Embryonic facial prominence (tissue), 1 donor: Measurements from ENCODE around the gene EPHA5.

Experiments
- DNase-seq: peaks from one replicate; pipeline ENCODE4 v3.0.0-alpha.2; 2016; ENCODE audit errors: extremely low spot score

EPHA5 gene

GRCh38 chr4:65670331-65671031 lies at the start of gene EPHA5:
Gene EPHA5 (minus strand): TSS chr4:65670489. CDS start chr4:65669742, 747 bp downstream.
- DNase-seq, result peak; percentile 81

- no peak for DNase-seq
Measured at GRCh38 chr4:65719635-65720034, 49.3 kb upstream of the EPHA5 start.

GRCh38 chr4:65698631-65699030 lies 28.3 kb upstream of the EPHA5 start:
- DNase-seq, result no peak

- no peak for DNase-seq
Measured at GRCh38 chr4:65696436-65696835, 26.1 kb upstream of the EPHA5 start.

- no peak for DNase-seq
Measured at GRCh38 chr4:65671372-65671771, 1.1 kb upstream of the EPHA5 start.

GRCh38 chr4:65670020-65670330 lies 314 bp downstream of the EPHA5 start:
- DNase-seq, result no peak

GRCh38 chr4:65669111-65670019 lies 924 bp downstream of the EPHA5 start:
- no peak for DNase-seq

- DNase-seq, result no peak
Measured at GRCh38 chr4:65668201-65669089, 1.8 kb downstream of the EPHA5 start.

- no peak for DNase-seq
Measured at GRCh38 chr4:65667506-65668041, 2.7 kb downstream of the EPHA5 start.

- DNase-seq, result no peak
Measured at GRCh38 chr4:65665771-65666523, 4.3 kb downstream of the EPHA5 start.

GRCh38 chr4:65661471-65661870 lies 8.8 kb downstream of the EPHA5 start:
- DNase-seq, result no peak

GRCh38 chr4:65658117-65658516 lies 12.2 kb downstream of the EPHA5 start:
- no peak for DNase-seq

GRCh38 chr4:65656008-65656407 lies 14.3 kb downstream of the EPHA5 start:
- no peak for DNase-seq

GRCh38 chr4:65654976-65655375 lies 15.3 kb downstream of the EPHA5 start:
- DNase-seq, result no peak

- no peak for DNase-seq
Measured at GRCh38 chr4:65653740-65654361, 16.4 kb downstream of the EPHA5 start.

- no peak for DNase-seq
Measured at GRCh38 chr4:65651751-65652150, 18.5 kb downstream of the EPHA5 start.

GRCh38 chr4:65651031-65651430 lies 19.3 kb downstream of the EPHA5 start:
- no peak for DNase-seq

- no peak for DNase-seq
Measured at GRCh38 chr4:65646136-65646535, 24.2 kb downstream of the EPHA5 start.

GRCh38 chr4:65645185-65645584 lies 25.1 kb downstream of the EPHA5 start:
- no peak for DNase-seq

GRCh38 chr4:65635051-65635821 lies 35.1 kb downstream of the EPHA5 start:
- DNase-seq, result no peak
